22Rv1 (cell line): ENCODE measurements around the gene LIG3.

ENCODE experiments used
- H3K27ac ChIP-seq: fragments of 450-650 bp; 2 replicates; pipeline ENCODE4 v1.5.1; 2017
- CTCF ChIP-seq: fragments of 450-650 bp; IDR thresholded peaks from 2 replicates; pipeline ENCODE4 v1.5.1; 2017; ENCODE audit warnings: mild to moderate bottlenecking
- ZFX ChIP-seq: fragments of 450-650 bp; IDR thresholded peaks from 2 replicates; pipeline ENCODE4 v1.6.1; 2017; ENCODE audit warnings: antibody characterized with exemption, borderline replicate concordance

Gene LIG3

DNA sequence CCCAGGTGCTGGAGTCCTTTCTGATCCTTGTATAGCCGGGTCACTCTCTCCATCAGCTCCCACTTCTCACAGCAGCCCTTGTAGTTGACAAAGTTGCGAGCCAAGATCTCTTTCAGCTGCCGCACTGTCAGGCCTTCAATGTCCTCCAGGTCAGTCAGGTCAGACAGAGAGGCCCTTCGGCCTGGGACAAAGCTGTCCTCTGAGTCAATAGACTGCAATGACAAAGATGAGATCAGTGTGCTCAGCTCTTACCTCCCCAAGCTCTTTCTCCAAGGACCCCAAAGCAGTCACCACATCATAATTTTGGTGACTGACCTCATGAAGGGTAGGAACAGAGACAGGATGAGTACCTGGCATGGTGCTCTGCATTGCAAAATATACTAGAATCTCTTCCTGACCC lies 36.1 kb downstream of the LIG3 start:
- no peak for TF ChIP-seq CTCF

DNA sequence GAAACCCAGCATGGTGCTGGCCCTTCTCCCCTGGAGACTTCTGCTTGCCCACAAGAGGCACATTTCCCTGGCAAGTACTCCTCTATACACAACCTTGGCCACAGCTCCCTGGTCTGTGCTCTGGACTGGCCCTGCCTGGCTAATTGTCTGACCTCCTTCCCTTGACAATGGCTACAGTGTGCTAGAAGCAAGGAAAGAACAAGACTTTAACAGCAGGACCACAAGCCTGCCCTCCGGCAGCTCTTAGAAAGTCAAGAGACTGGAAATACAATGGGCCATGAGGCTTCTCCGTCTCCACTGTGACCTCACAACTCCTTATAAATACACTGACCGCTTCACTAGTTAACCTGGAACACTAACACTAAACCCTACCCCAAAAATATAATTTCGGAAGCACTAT lies 36.7 kb downstream of the LIG3 start:
- H3K27ac ChIP-seq, result no peak overlapping the region
- TF ChIP-seq ZFX (no peak), CTCF (no peak)

More for the DNA sequence above, 36.1 kb downstream of the LIG3 start:
- H3K27ac ChIP-seq, result no peak overlapping the region

GRCh38 chr17:35018814-35019213 lies 38.5 kb downstream of the LIG3 start:
- TF ChIP-seq ZFX (no peak), CTCF (no peak)
- H3K27ac ChIP-seq, result no peak overlapping the region

DNA sequence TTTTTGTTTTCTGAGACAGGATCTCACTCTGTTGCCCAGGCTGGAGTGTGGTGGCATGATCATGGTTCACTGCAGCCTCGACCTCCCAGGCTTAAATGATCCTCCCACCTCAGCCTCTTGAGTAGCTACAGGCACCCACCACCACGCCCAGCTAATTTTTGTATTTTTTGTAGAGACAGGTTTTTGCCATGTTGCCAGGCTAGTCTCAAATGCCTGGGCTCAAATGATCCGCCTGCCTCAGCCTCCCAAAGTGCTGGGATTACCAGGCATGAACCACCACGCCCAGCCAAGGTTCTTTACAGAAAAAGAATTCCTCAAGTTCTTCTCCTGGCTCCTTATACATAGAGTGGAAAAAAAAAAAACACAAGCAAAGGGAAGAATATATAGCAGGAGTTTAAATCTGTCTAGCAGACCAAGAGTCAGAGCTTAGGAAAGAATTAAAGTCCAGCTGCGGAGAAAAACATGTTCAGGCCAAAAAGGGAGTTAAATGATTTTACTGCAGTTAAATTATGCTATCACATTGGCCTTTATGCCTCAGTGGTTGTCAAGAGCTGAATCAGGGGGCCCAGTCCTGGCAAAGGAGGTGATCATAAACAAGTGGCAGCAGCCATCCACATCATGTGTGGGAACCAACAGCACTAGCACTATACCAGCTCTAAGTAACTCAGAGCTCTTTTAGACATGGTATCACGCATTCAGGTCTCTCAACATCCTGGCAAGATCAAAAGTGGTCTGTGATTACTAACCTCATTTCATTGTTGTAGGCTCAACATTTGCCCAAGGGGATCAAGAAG lies 39.3 kb downstream of the LIG3 start:
- TF ChIP-seq CTCF (no peak), ZFX (no peak)

DNA sequence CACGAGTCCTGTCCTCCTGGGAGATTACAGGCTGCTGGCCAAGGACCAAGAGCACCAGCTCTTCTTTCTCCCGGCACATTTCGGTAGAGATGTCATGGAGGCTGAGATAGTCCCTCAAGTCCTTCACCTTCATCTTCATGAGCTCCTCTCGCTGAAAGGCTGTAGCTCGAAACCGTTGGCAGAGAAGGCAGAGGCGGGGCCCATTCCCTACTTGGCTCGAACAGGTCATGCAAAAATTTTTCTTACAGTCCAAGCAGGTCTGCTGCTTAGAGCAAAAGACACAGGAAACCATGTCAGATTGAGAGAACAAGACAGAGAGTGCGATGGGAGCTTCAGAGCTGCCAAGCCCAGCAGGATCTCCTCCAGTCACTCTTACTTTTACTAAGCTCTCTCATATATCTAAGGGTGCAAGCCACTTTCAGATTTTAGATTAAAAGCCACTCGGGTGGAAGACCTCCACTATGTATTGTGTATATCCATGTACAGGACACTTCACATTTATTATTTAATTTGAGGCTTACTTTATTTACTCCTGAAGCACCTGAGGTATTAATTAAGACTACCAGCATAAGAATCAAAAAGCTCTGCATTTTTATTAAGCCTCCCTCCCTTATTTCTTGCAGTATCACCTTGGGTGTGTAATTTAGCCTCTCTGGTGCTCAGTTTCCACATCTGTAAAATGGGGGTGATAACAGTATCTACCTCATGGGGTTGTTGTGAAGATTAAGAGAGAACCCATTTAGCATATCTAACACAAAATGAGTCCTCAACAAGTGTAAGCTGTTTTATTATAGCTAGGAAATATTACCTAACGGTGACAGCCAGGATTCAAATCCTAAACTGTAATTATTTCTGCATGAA lies 41.4 kb downstream of the LIG3 start:
- no peak overlapping the region for H3K27ac ChIP-seq
- TF ChIP-seq ZFX, result no peak
- no peak for TF ChIP-seq CTCF

More for the DNA sequence above, 39.3 kb downstream of the LIG3 start:
- H3K27ac ChIP-seq, result no peak overlapping the region

GRCh38 chr17:35022536-35023063 lies 42.3 kb downstream of the LIG3 start:
- TF ChIP-seq ZFX (no peak), CTCF (no peak)
- H3K27ac ChIP-seq, result no peak overlapping the region
